Umbilical cord (tissue), 2 donors: ENCODE measurements around the gene IPO13. TPM values are rescaled to one million over a fixed set of nuclear protein-coding genes. Genes with fewer than 3 reads are reported as not detected.
A peak's percentile ranks its signal among the peaks of the same experiment; 100 is the strongest.

Experiments used
- DNase-seq: peaks from one replicate; pipeline ENCODE4 v3.0.0-alpha.2; 2015; ENCODE audit warnings: low spot score
- total RNA-seq: library from RNA; depleted of rRNA; stranded (reverse); fragments of >200 nt; gene quantifications from one replicate; pipeline ENCODE4 v1.2.3, GENCODE V29; 2014; ENCODE audit warnings: low replicate concordance; ENCODE audit not compliant: insufficient read depth

The IPO13 gene
- total RNA-seq, 1 donor from 2014 or later, result 26.5 TPM

DNA sequence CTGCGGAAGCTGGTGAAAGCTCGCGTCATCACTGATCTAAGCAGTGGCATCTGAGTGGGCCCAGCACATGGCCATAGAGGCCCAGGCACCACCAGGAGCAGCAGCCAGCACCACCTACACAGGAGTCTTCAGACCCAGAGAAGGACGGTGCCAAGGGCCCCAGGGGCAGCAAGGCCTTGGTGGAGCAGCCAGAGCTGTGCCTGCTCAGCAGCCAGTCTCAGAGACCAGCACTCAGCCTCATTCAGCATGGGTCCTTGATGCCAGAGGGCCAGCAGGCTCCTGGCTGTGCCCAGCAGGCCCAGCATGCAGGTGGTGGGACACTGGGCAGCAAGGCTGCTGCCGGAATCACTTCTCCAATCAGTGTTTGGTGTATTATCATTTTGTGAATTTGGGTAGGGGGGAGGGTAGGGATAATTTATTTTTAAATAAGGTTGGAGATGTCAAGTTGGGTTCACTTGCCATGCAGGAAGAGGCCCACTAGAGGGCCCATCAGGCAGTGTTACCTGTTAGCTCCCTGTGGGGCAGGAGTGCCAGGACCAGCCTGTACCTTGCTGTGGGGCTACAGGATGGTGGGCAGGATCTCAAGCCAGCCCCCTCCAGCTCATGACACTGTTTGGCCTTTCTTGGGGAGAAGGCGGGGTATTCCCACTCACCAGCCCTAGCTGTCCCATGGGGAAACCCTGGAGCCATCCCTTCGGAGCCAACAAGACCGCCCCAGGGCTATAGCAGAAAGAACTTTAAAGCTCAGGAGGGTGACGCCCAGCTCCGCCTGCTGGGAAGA is 16.4 kb upstream of the IPO13 start:
- no peak for DNase-seq

DNA sequence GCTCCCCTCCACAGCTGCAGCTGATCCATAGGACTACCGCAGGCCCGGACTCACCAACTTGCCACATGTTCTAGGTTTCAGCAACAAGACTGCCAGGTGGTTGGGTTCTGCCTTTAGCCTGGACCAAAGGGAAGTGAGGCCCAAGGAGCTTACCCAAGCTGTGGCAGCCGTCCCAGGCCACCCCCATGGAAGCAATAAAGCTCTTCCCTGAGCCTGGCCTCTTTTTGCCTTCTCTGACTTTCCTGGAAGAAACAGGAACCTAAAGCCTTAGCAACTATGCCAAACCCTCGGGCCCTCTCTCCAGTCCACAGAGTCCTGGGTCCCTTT is 15.8 kb upstream of the IPO13 start:
- peak; percentile 15 for DNase-seq

DNA sequence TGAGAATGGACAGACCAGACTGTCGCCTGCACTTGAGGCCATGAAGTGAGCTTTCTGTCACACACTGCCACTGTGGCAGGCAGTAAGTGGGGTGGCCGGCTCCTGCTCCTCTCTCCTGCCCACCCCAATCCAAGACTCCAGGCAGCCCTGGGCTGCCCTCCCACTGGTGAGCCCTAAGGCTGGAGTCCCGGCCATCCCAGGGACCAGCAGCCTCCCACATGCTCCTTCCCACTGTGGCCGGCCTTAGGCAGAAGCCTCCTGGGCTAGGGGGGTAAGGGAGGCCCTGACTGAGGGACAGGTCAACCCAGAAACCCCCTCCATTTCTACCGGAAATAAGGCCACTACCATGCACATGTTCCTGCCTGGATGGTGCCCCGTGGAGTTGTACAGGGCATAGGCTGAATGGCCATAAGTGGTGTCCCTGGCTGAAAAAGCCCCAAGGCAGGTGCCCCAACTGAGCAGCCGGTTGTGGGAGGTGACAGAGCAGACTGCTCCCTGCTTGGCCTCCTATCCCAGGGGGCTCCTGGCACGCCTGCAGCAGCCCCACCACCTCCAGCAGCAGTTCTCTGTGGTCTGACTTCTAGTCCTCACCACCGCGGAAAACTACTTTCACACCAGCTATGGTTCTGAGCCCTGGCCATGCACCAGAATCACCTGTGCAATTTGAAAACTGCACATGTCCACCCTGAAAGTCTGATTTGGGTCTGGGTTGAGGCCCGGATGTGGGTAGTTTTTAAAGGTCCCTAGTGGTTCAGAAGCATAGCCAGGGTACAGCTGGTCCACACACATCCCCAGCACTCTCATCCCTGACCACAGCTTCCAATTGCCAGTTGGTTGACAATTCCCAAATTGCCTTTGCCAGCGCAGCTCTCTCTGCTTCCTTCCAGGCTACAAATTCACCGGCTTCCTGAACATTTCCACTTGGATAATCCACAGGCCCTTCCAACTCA is 14.8 kb upstream of the IPO13 start:
- DNase-seq, result no peak

DNA sequence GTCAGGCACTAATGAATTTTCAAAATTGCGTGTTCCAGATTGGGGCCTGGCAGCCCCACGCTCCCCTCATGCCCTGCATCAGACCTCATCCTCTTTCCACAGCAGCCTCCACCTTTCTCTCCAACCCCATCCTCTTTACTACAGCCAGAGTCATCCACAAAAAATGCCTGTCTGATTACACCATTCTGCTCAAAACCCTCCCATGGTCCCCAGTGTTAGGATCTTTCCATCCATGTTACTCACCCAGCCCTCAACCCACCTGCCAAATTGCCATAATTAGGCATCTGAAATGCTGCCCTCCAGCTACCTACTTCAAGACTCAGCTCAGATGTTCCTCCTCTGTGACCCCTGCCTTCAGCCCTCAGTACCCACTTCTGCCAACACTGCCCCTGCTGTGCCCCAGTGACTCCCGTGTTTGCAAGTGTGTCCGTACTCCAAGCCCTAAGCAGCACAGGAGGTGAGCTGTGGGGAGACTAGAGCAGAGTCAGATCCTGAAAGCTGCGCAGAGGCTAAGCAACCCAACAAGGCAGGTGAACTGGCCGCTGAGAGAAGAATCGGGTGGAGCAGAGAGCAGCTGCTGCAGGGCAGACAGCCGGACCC is 13.9 kb upstream of the IPO13 start:
- no peak for DNase-seq

DNA sequence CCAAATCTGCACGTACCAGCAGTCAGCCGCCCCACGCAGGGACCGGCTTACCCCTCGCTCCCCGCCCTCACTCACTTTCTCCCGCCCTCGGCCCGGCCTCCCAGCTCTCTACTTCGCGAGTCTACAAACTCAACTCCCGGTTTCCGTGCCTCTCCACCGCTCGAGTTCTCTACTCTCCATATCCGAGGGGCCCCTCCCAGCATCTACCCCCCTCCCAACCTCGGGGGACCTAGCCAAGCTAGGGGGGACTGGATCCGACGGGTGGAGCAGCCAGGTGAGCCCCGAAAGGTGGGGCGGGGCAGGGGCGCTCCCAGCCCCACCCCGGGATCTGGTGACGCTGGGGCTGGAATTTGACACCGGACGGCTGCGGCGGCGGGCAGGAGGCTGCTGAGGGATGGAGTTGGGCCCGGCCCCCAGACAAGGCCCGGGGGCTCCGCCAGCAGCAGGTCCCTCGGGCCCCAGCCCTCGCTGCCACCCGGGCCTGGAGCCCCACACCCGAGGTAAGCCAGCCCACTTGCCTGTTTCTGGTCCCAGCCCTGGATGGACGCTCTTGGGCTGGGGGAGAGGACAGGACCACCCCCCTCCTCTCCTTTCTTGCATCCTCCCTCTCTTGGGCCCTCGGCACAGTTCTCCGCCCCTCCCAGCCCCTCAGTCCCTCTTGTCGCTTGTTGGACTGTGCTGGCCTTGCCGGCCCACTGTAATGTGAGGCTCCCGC is 13.2 kb upstream of the IPO13 start, which contains the start of gene ARTN:
ARTN (plus strand) TSS at position 416 of the 715 bp plus-strand sequence. CDS start 1,856 bp downstream, outside the sequence.
- peak; percentile 41 for DNase-seq

DNA sequence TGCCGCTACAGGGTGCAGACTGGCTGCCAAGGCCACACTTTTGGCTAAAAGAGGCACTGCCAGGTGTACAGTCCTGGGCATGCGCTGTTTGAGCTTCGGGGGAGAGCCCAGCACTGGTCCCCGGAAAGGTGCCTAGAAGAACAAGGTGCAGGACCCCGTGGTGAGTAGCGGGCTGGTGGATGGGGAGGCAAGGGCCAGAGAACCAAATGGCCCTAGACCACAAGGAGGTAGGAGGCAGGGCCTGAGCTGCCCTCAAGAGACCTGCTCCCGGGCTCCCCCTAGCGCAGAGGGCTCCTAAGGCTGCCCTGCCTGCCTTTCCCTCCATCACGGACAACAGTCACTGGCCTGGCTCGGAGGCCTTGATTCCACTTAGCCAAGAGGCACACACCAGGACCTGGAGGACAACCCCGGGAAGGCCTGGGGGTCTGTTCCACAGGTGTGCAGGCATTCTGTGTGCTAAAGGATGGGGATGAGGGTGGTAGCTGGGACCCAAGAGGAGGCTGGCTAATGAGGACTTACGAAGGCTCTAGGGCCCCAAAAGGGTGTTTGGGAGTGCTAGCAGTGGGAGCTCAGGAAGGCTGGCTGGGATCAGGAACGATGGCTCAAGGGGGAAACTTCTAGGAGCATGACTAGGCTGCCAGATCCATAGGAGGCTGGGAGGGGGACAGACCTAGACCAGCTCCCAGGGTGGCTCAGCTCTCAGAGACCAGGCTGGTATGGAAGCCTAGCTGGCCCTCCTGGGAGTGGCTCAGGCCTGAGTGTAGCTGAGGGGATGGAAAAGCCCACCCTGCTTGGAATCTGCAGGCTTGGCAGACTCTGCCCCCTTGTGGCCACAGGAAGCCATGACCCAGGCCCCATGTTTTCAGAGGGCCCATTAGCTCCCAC is 12.4 kb upstream of the IPO13 start:
- peak; percentile 52 for DNase-seq

DNA sequence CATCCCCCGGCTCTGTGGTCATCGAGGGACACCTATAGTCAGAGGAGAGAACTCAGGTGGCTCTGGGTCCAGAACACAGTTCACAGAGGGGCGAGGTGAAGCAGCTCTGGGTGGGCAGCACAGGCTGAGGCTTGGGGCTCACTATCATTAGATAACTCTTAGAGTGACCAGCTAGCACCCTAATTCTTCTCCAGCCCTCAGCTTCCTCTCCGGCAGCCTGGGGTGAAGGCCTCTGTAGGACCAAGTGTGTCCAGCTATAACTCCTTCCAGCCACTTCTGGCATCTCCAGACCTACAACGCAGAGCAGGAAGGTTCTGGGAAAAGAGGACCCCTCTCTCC is 11.8 kb upstream of the IPO13 start:
- no peak for DNase-seq

DNA sequence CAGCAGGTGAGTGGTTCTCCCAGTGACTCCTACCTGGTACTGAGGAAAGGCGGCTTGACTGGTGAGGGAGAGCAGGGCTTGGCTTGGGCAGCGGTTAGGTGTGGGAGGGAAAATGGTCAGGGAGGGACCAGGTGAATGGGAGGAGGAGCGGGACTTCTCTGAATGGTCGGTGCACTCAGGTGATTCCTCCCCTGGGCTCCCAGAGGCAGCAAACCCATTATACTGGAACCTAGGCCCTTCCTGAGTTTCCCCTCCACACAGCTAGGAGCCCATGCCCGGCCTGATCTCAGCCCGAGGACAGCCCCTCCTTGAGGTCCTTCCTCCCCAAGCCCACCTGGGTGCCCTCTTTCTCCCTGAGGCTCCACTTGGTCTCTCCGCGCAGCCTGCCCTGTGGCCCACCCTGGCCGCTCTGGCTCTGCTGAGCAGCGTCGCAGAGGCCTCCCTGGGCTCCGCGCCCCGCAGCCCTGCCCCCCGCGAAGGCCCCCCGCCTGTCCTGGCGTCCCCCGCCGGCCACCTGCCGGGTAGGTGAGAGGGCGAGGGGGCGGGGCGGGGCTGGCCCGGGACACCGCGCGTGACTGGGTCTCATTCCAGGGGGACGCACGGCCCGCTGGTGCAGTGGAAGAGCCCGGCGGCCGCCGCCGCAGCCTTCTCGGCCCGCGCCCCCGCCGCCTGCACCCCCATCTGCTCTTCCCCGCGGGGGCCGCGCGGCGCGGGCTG is 10.9 kb upstream of the IPO13 start:
- no peak for DNase-seq

DNA sequence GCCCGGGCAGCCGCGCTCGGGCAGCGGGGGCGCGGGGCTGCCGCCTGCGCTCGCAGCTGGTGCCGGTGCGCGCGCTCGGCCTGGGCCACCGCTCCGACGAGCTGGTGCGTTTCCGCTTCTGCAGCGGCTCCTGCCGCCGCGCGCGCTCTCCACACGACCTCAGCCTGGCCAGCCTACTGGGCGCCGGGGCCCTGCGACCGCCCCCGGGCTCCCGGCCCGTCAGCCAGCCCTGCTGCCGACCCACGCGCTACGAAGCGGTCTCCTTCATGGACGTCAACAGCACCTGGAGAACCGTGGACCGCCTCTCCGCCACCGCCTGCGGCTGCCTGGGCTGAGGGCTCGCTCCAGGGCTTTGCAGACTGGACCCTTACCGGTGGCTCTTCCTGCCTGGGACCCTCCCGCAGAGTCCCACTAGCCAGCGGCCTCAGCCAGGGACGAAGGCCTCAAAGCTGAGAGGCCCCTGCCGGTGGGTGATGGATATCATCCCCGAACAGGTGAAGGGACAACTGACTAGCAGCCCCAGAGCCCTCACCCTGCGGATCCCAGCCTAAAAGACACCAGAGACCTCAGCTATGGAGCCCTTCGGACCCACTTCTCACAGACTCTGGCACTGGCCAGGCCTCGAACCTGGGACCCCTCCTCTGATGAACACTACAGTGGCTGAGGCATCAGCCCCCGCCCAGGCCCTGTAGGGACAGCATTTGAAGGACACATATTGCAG is 10.2 kb upstream of the IPO13 start:
- DNase-seq, result no peak

DNA sequence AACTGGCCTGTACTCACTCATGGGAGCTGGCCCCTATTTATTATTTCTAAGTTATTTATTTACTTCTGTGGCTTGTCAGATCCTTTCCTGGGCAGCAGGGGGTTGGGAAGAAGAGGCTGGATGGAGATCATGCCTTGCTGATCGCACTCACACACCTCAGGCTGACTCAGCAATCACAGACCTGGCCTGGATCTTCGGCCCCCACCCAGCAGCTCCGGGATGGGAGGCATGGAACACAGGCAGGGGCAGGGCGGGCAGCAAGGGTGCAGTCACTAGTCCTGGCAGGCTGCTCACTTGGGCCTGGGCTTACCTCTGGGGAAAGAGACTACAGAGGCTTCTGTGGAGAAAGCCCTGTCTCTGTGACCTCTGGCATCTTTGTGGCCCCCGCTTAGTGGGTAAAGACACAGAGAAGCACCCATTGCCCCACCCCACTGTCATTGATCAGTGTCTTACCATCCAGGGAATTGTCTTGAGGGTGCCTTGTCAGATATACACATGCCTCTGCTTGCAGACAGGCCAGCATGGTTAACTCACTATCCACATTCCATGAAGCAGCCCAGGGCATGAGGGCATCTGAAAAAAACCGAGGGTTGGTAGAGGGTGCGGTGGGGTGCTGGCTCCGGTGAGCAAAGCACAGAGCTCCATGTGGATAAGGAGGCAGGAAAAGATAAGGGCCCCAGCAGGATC is 9.4 kb upstream of the IPO13 start:
- DNase-seq, result no peak

DNA sequence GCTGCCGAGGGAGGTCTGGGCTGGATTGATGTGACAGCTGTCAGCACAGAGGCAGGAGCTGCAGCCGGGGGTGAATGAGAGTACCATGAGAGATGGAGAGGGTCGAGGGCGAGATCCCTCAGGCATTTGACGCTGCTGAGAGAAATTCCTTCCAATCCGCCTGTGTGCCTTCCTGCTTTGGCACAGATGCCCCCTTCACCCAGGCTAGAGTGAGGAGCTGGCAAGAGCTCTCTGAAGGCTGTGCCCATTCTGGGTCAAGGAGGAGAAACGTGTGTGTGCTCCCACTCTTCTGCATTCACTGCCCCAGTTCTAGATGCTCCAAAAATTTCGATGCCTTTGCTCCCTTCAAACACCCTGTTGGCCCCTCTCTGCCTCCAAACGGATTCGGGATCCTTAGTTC is 8.4 kb upstream of the IPO13 start:
- DNase-seq, result no peak

DNA sequence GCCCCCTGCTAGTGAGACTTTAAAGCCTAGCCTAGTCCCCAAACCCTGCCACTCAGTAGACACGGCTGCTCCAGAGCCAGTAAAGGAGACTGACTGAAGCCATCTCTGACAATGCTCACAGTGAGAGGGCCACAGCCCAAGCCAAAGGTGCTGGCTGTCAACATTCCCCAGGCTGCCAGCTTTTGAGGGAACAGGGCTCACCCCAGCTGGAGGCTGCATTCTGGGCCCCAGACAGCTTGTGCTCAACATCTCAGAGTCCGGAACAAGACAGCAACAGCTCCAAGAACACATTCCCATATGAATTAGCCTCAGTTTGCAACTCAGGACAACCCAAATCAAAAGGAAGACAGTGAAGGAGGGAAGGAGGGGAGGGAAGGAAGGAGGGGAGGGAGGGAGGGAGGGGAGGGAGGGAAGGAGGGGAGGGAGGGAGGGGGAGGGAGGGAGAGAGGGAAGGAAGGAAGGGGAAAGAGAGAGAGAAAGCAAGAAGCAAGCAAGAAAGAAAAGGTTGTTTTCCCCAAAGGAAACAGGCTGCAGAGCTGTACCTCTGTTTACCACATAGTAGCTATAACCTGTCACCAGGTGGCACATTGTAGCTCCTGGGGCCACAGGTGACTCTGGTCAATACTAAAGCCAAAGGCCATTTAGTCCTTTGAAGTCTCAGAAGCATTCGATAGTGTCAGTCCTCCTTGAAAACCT is 7.7 kb upstream of the IPO13 start:
- DNase-seq, result no peak

DNA sequence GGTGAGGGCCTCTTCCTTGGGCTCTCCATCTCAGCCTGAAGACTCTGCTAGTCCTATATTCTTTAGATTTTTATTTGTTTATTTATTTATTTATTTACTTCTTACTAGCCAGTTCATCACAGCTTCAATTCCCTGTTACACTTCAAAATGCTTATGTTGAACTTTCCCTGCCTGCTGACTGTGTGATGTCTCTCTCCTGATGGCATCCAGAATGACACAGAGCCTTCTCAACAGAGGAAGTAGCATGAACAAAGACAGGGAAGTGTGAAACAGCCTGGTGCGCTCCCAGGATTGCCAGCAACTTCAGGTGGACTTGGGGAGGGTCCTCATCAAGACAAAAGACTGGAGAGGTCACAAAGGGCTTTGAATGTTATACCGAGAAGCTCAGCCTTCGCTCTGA is 4.3 kb upstream of the IPO13 start:
- DNase-seq, result no peak

DNA sequence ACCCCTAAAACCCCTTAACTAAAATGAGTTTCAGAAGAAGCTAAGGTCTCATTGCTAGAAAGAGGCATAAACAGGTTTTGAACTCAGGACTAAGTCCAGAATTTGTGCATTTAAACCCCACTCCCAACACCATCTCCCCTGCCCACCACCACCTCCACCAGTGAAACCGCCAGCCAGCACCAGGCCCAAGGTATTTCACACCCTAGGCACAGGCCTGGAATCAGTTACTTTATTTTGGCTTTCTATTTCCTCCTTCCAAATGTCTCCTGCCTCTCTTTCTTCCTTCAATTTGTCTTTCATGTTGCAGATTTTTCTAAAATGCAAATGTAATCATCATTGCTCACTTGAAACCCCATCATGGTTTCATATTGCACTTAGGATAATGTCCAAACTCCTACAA is 1.9 kb upstream of the IPO13 start:
- DNase-seq, result no peak

DNA sequence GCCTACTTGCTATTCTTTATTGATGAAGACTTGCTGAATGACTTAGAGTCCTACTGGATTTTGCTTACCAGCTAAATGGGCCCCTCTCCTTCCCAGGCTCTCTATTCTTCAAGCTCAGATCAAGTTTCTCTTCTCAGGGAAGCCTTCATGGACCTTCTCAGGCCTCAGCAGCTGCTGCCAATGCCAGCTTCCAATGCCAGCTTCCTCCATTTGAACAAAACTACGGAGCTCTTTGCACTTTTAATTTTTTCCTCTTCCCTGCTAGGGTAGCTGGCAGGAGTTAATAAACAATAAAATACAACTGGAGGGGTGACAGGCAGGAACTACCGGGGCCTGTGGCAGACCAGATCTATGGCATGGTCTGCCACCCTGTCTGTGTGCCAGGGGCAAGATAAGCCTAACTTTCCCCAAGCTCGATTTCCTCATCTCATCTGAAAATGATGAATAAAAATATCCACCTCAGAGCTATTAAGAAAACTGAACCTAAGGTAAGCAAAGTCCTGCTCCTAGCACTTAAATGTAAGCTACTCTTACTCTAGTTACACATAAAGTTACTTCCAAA is 995 bp upstream of the IPO13 start:
- no peak for DNase-seq

DNA sequence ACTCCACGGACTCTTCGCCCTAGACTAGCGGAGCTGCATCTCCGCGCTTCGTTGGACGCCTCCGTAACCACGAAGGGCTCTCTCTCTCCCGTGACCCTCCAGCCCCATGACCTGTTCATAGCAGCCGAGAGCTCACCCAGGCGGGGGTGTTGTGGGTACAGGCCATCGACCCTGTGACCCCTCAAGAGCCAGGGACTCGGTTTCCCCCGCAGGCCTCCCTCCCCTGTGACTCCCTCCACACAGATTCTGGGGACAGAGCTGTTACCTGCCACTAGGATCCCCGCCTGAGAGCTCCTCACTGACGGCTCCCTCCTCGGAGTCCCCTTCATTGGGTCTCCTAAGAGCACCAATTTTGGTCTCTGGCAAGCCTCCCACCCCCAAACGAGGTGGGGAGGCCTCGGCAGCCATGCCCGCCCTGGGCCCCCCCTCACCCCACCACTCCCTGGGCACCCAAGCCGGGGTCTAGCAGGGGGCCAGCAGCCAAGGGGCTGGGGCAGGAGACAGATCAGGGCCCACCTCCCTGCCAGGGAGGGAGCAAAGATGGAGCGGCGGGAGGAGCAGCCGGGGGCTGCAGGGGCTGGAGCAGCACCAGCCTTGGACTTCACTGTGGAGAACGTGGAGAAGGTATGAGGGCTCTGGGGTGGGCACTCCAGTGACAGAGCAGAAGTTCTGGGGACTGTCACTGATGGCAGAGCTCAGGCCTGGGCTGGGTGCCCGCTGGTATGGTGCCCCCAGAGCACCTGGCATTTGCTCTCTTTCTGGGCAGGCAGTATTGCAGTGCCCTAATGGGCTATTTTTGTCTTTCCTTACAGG is 517 bp downstream of the IPO13 start:
- no peak for DNase-seq

DNA sequence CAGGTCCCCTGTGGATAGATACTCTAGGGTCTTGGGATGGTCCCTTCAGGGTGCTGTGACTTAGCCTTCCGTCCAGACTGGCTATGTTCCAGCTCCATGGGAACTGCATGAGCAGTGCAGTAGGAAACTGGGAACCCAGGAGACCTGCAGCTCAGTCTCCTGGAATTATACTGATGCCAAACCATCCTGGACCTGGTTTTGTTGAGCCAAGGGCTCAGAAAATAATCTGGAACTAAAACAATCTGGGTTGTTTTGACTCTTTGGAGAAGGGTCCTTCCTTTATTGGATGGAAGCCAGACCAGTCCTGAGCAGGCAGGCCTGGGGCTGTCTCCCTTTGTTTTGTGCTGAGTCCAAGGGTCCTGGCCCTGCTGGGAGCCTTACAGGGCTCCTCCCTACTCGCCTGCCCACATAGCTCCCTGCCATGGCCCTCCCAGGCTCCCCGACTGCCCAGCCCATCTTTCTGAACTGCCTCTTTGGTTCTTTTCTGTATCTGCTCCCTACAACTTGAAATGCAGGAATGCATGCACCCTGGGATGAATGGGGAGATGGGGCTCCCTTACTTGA is 1.2 kb downstream of the IPO13 start:
- no peak for DNase-seq
